ENCODE results near the gene STEAP4.

DNA sequence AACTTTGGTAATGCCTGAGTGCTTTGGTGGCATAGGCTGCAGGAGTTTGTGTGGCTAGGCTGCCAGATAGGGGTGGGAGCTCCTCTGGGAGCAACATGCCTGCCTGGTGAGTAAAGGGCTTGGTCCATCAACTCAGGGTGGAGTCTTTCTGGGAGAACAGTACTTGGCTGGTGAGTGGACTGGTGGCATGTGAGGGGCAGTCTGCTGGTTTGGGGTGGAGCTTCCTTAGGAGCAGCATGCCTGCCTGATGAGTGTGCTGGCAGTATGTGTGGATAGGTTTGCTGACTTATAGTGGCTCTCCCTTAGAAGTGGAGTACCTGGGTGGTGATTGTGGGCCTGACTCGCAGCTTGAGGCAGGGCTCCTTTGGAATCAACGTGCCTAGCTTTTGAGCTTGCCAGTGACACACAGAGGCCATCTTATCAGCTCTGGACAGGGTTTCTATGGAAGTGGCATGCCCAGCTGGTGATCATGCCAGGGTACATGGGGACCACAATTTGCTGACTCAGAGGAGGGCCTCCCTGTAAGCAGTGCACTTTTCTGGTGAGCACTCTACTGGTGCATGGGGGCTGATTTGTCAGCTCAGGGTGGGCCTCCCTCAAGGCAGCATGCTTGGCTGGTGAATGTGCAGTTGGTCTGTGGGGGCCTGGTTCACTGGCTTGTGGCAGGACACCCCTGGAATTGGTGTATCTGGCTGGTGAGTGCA, 51.8 kb downstream of the STEAP4 start:
- TF ChIP-seq POLR2A (IDR thresholded peaks at IDR 0.05) (no peak), POLR2AphosphoS5 (IDR thresholded peaks at IDR 0.05) (no peak)
- TF ChIP-seq, protein P1, sequence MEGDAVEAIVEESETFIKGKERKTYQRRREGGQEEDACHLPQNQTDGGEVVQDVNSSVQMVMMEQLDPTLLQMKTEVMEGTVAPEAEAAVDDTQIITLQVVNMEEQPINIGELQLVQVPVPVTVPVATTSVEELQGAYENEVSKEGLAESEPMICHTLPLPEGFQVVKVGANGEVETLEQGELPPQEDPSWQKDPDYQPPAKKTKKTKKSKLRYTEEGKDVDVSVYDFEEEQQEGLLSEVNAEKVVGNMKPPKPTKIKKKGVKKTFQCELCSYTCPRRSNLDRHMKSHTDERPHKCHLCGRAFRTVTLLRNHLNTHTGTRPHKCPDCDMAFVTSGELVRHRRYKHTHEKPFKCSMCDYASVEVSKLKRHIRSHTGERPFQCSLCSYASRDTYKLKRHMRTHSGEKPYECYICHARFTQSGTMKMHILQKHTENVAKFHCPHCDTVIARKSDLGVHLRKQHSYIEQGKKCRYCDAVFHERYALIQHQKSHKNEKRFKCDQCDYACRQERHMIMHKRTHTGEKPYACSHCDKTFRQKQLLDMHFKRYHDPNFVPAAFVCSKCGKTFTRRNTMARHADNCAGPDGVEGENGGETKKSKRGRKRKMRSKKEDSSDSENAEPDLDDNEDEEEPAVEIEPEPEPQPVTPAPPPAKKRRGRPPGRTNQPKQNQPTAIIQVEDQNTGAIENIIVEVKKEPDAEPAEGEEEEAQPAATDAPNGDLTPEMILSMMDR (IDR thresholded peaks at IDR 0.05), result no peak

All from prostate gland (tissue), 2 donors.